A673 (cell line): ENCODE results near the gene CPNE5.

Experiments used
- CTCF ChIP-seq: fragments of 300-800, 200-600 bp; sonication (generic); conservative IDR thresholded peaks from 2 replicates; pipeline ENCODE4 v1.5.1; 2017; ENCODE audit warnings: low read depth, mild to moderate bottlenecking, antibody characterized with exemption, low read length, moderate library complexity, mixed read lengths
- EZH2 ChIP-seq: fragments of 200-600 bp; sonication (generic); IDR thresholded peaks from 2 replicates; pipeline ENCODE4 v1.6.1; 2017; ENCODE audit warnings: borderline replicate concordance, low read depth, mild to moderate bottlenecking, mixed read lengths, antibody characterized with exemption, low read length; ENCODE audit not compliant: poor library complexity, severe bottlenecking

GRCh38 chr6:36823421-36824096, 15.7 kb downstream of the CPNE5 start:
- TF ChIP-seq CTCF, result no peak
- TF ChIP-seq EZH2, result no peak
